Panc1 (cell line): ENCODE results near the gene RNMT. TPM values are rescaled to one million over a fixed set of nuclear protein-coding genes. Genes with fewer than 3 reads are reported as not detected.

Experiments used
- ATAC-seq: fragments of 200-7000 bp; cut with Tn5 transposase; 2 replicates; pipeline ENCODE4 v1.9.1; 2020; ENCODE audit warnings: mild to moderate bottlenecking, moderate library complexity
- BruUV-seq: library from RNA; stranded (reverse); fragments of 400-500 nt; replicated peaks from 2 replicates; lab custom pipeline; 2021; lab: Mats Ljungman, UMichigan
- CTCF ChIA-PET: fragments of 300-600 bp; sonication (Branson Sonifier 250); formaldehyde crosslinking; loops from one replicate; lab custom pipeline; 2022; ENCODE audit warnings: antibody characterized with exemption; lab: Charles Lee
- POLR2A ChIA-PET: fragments of 300-600 bp; sonication (Branson Sonifier 250); formaldehyde crosslinking; loops from one replicate; lab custom pipeline; 2022; ENCODE audit warnings: antibody characterized with exemption; lab: Charles Lee
- DNase-seq: peaks from one replicate; pipeline ENCODE4 v3.0.0-alpha.2; 2010; ENCODE audit warnings: low read depth, low spot score
- H3K27ac ChIP-seq: 2 replicates; pipeline ENCODE4 v1.5.1; 2011; ENCODE audit warnings: mild to moderate bottlenecking, low read length, inconsistent platforms
- H3K27me3 ChIP-seq: fragments of 200-500 bp; sonication (Bioruptor generic); 2 replicates; pipeline ENCODE4 v1.6.0; 2014; ENCODE audit warnings: low read length, inconsistent platforms; ENCODE audit not compliant: control insufficient read depth, insufficient read depth
- H3K36me3 ChIP-seq: fragments of 200-500 bp; sonication (Bioruptor generic); 2 replicates; pipeline ENCODE4 v1.5.1; 2014; ENCODE audit warnings: inconsistent platforms, mild to moderate bottlenecking, low read length, moderate library complexity; ENCODE audit not compliant: control insufficient read depth, insufficient read depth
- H3K4me1 ChIP-seq: 2 replicates; pipeline ENCODE4 v1.5.1; 2011; ENCODE audit warnings: inconsistent platforms, mild to moderate bottlenecking, low read length, moderate library complexity; ENCODE audit not compliant: control insufficient read depth, insufficient read depth
- H3K4me3 ChIP-seq, 2 experiments: 2 replicates each; pipeline ENCODE4 v1.5.1; 2011 to 2012; ENCODE audit warnings: low read depth in 2 of 2, low read length in 2 of 2, mild to moderate bottlenecking in 2 of 2, inconsistent platforms in 1 of 2, moderate library complexity in 1 of 2
- H3K9me3 ChIP-seq: fragments of 200-500 bp; sonication (Bioruptor generic); 2 replicates; pipeline ENCODE4 v1.5.1; 2014; ENCODE audit warnings: low read depth, mild to moderate bottlenecking, inconsistent platforms, low read length, moderate library complexity; ENCODE audit not compliant: control insufficient read depth, insufficient read depth
- POLR2AphosphoS5 ChIP-seq: IDR thresholded peaks from 2 replicates; pipeline ENCODE4 v1.6.1; 2012; ENCODE audit warnings: mild to moderate bottlenecking, low read depth, low read length, moderate library complexity
- SIN3A ChIP-seq: IDR thresholded peaks from 2 replicates; pipeline ENCODE4 v1.6.1; 2012; ENCODE audit warnings: low read depth, mild to moderate bottlenecking, low read length, moderate library complexity, borderline replicate concordance; ENCODE audit not compliant: insufficient read depth
- TCF7L2 ChIP-seq: IDR thresholded peaks from 2 replicates; pipeline ENCODE4 v1.6.1; 2011; ENCODE audit warnings: mild to moderate bottlenecking, low read depth, low read length, inconsistent platforms
- in situ Hi-C: cut with HindIII; loops from 2 replicates; pipeline ENCODE4 v1.10.0; 2016; ENCODE audit warnings: low sequenced_read_pairs, low pct_unique_long_range_greater_than_20kb
- intact Hi-C: fragments of 100-400 bp; cut with micrococcal nuclease; formaldehyde crosslinking; loops from one replicate; pipeline ENCODE4 v1.10.0; 2022; ENCODE audit not compliant: unreplicated experiment
- total RNA-seq: library from RNA; stranded (reverse); gene quantifications from one replicate; pipeline ENCODE4 v1.2.1, GENCODE V29; 2021; ENCODE audit not compliant: unreplicated experiment
- TF ChIP-seq, protein P1 (sequence below): fragments of 450-650 bp; IDR thresholded peaks from 2 replicates; pipeline ENCODE4 v1.5.1; 2017; ENCODE audit warnings: mild to moderate bottlenecking
- TF ChIP-seq, protein P2 (sequence below), 2 experiments: IDR thresholded peaks; 2 replicates each; pipeline ENCODE4 v1.6.1; 2011 to 2012; ENCODE audit warnings: low read depth in 2 of 2, control low read depth in 1 of 2, low read length in 1 of 2, mild to moderate bottlenecking in 1 of 2, moderate library complexity in 1 of 2; ENCODE audit not compliant: insufficient read depth in 1 of 2

The RNMT gene
- total RNA-seq, 1 experiment from 2014 or later, result 26.9 TPM

DNA sequence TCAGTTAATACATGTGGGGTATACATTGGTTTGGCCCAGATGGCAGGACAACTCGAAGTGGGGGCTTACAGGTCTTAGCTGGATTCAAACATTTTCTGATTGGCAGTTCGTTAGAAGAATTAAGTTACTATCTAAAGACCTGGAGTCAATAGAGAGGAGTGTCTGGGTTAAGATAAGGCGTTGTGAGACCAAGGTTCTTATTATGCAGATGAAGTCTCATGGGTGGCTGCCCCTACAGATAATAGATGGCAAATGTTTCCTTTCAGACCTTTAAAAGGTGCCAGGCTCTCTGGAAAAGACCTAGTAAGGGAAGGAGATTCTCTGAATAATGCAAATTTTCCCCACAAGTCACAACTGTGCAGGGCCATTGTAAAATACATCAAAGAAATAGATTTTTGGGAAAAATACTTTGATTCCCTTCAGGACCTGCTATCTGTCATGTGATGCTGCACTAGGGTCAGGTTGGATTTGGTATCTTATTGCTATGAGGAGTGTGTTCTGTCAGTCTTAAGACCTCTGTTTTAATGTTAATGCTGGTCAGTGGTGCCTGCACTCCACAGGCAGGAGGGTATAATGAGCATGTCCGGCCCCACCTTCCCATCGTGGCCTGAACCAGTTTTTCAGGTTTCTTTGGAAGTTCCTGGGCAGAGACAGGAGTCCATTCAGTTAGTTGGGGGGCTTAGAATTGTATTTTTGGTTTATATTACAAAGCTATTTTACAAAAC, 83.2 kb downstream of the RNMT start:
- intact Hi-C loops (loop anchor here (5.0 kb wide), 1 partner anchor 52 kb away; no protein-coding TSS in a partner anchor), in situ Hi-C loops (no loop called here)
- no TSS peak for BruUV-seq
- Histone ChIP-seq H3K27me3 (no peaks in the 10 kb centered on the region; the same call in none of the 2 replicates), H3K4me3 (no peak overlapping the region), H3K4me1 (no peaks in the 10 kb centered on the region), H3K27ac (no peak overlapping the region), H3K36me3 (no peaks in the 10 kb centered on the region), H3K9me3 (no peaks in the 10 kb centered on the region)
- POLR2A ChIA-PET, result no interaction called here
- CTCF ChIA-PET, result no interaction called here
- no peak for DNase-seq
- TF ChIP-seq POLR2AphosphoS5 (no peak), TCF7L2 (no peak), SIN3A (no peak)
- TF ChIP-seq, protein P1, sequence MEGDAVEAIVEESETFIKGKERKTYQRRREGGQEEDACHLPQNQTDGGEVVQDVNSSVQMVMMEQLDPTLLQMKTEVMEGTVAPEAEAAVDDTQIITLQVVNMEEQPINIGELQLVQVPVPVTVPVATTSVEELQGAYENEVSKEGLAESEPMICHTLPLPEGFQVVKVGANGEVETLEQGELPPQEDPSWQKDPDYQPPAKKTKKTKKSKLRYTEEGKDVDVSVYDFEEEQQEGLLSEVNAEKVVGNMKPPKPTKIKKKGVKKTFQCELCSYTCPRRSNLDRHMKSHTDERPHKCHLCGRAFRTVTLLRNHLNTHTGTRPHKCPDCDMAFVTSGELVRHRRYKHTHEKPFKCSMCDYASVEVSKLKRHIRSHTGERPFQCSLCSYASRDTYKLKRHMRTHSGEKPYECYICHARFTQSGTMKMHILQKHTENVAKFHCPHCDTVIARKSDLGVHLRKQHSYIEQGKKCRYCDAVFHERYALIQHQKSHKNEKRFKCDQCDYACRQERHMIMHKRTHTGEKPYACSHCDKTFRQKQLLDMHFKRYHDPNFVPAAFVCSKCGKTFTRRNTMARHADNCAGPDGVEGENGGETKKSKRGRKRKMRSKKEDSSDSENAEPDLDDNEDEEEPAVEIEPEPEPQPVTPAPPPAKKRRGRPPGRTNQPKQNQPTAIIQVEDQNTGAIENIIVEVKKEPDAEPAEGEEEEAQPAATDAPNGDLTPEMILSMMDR, result no peak
- TF ChIP-seq, protein P2, sequence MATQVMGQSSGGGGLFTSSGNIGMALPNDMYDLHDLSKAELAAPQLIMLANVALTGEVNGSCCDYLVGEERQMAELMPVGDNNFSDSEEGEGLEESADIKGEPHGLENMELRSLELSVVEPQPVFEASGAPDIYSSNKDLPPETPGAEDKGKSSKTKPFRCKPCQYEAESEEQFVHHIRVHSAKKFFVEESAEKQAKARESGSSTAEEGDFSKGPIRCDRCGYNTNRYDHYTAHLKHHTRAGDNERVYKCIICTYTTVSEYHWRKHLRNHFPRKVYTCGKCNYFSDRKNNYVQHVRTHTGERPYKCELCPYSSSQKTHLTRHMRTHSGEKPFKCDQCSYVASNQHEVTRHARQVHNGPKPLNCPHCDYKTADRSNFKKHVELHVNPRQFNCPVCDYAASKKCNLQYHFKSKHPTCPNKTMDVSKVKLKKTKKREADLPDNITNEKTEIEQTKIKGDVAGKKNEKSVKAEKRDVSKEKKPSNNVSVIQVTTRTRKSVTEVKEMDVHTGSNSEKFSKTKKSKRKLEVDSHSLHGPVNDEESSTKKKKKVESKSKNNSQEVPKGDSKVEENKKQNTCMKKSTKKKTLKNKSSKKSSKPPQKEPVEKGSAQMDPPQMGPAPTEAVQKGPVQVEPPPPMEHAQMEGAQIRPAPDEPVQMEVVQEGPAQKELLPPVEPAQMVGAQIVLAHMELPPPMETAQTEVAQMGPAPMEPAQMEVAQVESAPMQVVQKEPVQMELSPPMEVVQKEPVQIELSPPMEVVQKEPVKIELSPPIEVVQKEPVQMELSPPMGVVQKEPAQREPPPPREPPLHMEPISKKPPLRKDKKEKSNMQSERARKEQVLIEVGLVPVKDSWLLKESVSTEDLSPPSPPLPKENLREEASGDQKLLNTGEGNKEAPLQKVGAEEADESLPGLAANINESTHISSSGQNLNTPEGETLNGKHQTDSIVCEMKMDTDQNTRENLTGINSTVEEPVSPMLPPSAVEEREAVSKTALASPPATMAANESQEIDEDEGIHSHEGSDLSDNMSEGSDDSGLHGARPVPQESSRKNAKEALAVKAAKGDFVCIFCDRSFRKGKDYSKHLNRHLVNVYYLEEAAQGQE (IDR thresholded peaks at IDR 0.05; ENCODE audit: insufficient read depth in 1 of 2, low read depth in 2 of 2, low read length in 1 of 2), result no peak
- ATAC-seq, result no peak

DNA sequence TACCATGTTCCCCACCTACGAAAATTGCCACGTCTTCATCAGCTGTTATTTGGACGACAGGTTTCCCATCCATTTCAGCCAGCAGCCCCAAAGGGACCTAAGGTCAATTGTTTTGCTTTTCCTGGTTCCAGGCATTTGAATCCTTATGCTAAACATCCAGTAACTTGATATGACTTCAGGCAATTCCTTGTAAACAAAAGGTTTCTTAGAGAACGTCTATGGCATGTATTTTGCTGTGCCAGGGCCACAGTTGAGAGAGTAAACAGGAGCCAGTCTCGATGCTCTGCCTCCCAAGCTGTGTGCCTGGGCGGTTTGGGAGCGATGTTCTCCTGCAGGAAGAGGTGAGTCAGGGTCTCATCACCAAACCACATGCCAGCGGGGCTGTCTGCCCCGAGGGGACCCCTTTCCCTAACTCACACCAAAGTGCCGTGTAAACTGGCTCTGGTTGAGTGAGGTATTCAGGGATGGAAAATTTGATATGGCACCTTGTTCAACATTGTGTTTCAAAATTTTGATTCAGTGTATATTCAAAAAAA, 84.5 kb downstream of the RNMT start:
- DNase-seq (no peak), ATAC-seq (no peak)
- no TSS peak for BruUV-seq
- POLR2A ChIA-PET, result interaction anchor here (0.6 kb wide), 1 partner anchor 21 kb away, joined by 5 read pairs; no protein-coding TSS in a partner anchor
- in situ Hi-C loops, result no loop called here
- CTCF ChIA-PET, result no interaction called here
- H3K27ac ChIP-seq, result no peak overlapping the region
- no peaks in the 10 kb centered on the region for H3K36me3 ChIP-seq
- H3K9me3 ChIP-seq, result no peaks in the 10 kb centered on the region
- H3K4me3 ChIP-seq, result no peak overlapping the region
- TF ChIP-seq POLR2AphosphoS5 (no peak), TCF7L2 (no peak), SIN3A (no peak)
- TF ChIP-seq, protein P1, result no peak
- TF ChIP-seq, protein P2 (IDR thresholded peaks at IDR 0.05; ENCODE audit: insufficient read depth in 1 of 2, low read depth in 2 of 2, low read length in 1 of 2), result no peak
- H3K27me3 ChIP-seq, result no peaks in the 10 kb centered on the region; the same call in none of the 2 replicates
- intact Hi-C loops, result no loop called here
- no peaks in the 10 kb centered on the region for H3K4me1 ChIP-seq
